GM23248 (cell line): ENCODE results near the gene SELENOH.

ENCODE experiments used
- EZH2 ChIP-seq: fragments of 200-600 bp; sonication (generic); IDR thresholded peaks from 2 replicates; pipeline ENCODE4 v1.6.1; 2018; ENCODE audit warnings: antibody characterized with exemption, mild to moderate bottlenecking; ENCODE audit not compliant: insufficient read depth, poor library complexity, severe bottlenecking
- EZH2phosphoT487 ChIP-seq: fragments of 200-600 bp; sonication (generic); IDR thresholded peaks from 2 replicates; pipeline ENCODE4 v1.6.1; 2018; ENCODE audit warnings: antibody characterized with exemption, moderate library complexity, mild to moderate bottlenecking, low read depth; ENCODE audit not compliant: insufficient read depth

GRCh38 chr11:57698843-57699365 is 42.4 kb upstream of the SELENOH start:
- TF ChIP-seq EZH2phosphoT487 (no peak), EZH2 (no peak)
